OCI-LY3 (cell line): ENCODE results near the gene FAM222B.
A peak's percentile ranks its signal among the peaks of the same experiment; 100 is the strongest.

Experiments
- H2AFZ ChIP-seq: fragments of 200-600, 300-600 bp; shearing (Covaris generic); 2 replicates; pipeline ENCODE4 v1.6.0; 2014; ENCODE audit warnings: antibody characterized with exemption, low read depth, low read length
- H3K27ac ChIP-seq: fragments of 200-600, 300-600 bp; sonication (generic); 2 replicates; pipeline ENCODE4 v1.5.1; 2014; ENCODE audit warnings: mild to moderate bottlenecking, low read length, moderate library complexity, mixed read lengths
- H3K27me3 ChIP-seq: fragments of 200-600, 300-600 bp; sonication (generic); 2 replicates; pipeline ENCODE4 v1.6.1; 2014; ENCODE audit warnings: low read depth, low read length, mixed read lengths
- H3K36me3 ChIP-seq: fragments of 200-600, 300-600 bp; sonication (generic); replicated peaks from 2 replicates; pipeline ENCODE3; 2014; ENCODE audit warnings: low read depth, low read length, mixed read lengths
- H3K4me1 ChIP-seq: fragments of 300-600, 200-600 bp; sonication (generic); 2 replicates; pipeline ENCODE4 v1.6.1; 2014; ENCODE audit warnings: low read length, mixed read lengths
- H3K4me2 ChIP-seq: fragments of 200-600, 300-600 bp; sonication (generic); 2 replicates; pipeline ENCODE4 v1.6.1; 2014; ENCODE audit warnings: low read length, mixed read lengths
- H3K4me3 ChIP-seq: fragments of 300-600, 200-600 bp; sonication (generic); 2 replicates; pipeline ENCODE4 v1.5.1; 2014; ENCODE audit warnings: antibody characterized with exemption, mild to moderate bottlenecking, low read length, moderate library complexity
- H3K79me2 ChIP-seq: fragments of 300-600, 200-600 bp; shearing (Covaris generic); 2 replicates; pipeline ENCODE4 v1.6.1; 2014; ENCODE audit warnings: mild to moderate bottlenecking, low read length, mixed read lengths
- H3K9ac ChIP-seq: fragments of 300-600, 200-600 bp; shearing (Covaris generic); 2 replicates; pipeline ENCODE4 v1.6.0; 2014; ENCODE audit warnings: mild to moderate bottlenecking, low read length, moderate library complexity
- H3K9me3 ChIP-seq: fragments of 200-600, 300-600 bp; shearing (Covaris generic); 2 replicates; pipeline ENCODE4 v1.6.1; 2014; ENCODE audit warnings: low read length, mixed read lengths; ENCODE audit not compliant: insufficient read depth
- H4K20me1 ChIP-seq: fragments of 200-600, 300-600 bp; sonication (generic); 2 replicates; pipeline ENCODE4 v1.6.1; 2016; ENCODE audit warnings: low read length, mixed read lengths; ENCODE audit not compliant: insufficient read depth
- CTCF ChIP-seq: fragments of 200-600, 300-600 bp; sonication (generic); IDR thresholded peaks from 2 replicates; pipeline ENCODE4 v1.5.1; 2014; ENCODE audit warnings: antibody characterized with exemption, low read length, low read depth
- EZH2phosphoT487 ChIP-seq: fragments of 200-600 bp; shearing (Covaris generic); IDR thresholded peaks from 2 replicates; pipeline ENCODE4 v1.6.1; 2018; ENCODE audit warnings: antibody characterized with exemption, mixed run types, low read depth

Gene FAM222B

GRCh38 chr17:28748852-28749515 lies 93.6 kb downstream of the FAM222B start:
- Histone ChIP-seq H3K27me3 (no peaks in the 10 kb centered on the region), H3K9me3 (no peaks in the 10 kb centered on the region), H3K9ac (peak overlapping the region; percentile 34; the same call in 1 of the 2 replicates), H3K4me2 (peak overlapping the region; percentile 100), H3K79me2 (peaks cover 78% of the 10 kb centered on the region), H2AFZ (no peak overlapping the region), H3K36me3 (peaks cover 77% of the 10 kb centered on the region), H3K27ac (peak overlapping the region; percentile 94), H4K20me1 (peaks cover 73% of the 10 kb centered on the region), H3K4me1 (peaks cover 64% of the 10 kb centered on the region), H3K4me3 (peak overlapping the region; percentile 21; the same call in 1 of the 2 replicates)
- no peak for TF ChIP-seq CTCF
- no peak for TF ChIP-seq EZH2phosphoT487

- Histone ChIP-seq H4K20me1 (peaks cover 73% of the 10 kb centered on the region), H3K4me2 (peak overlapping the region; percentile 100), H3K9me3 (no peaks in the 10 kb centered on the region), H3K27me3 (no peaks in the 10 kb centered on the region), H3K9ac (peak overlapping the region; percentile 100; the same call in 1 of the 2 replicates), H3K4me3 (0 out of 2 replicates have a peak overlapping the region, but pooled peaks have one; percentile 99), H3K36me3 (peaks cover 77% of the 10 kb centered on the region), H3K27ac (peak overlapping the region; percentile 94), H3K4me1 (peaks cover 67% of the 10 kb centered on the region), H3K79me2 (peaks cover 86% of the 10 kb centered on the region), H2AFZ (no peak overlapping the region)
- TF ChIP-seq CTCF: no peak
- TF ChIP-seq EZH2phosphoT487: no peak
These were observed 94.5 kb downstream of the FAM222B start for GRCh38 chr17:28747801-28748750.

GRCh38 chr17:28747051-28747691 lies 95.4 kb downstream of the FAM222B start:
- TF ChIP-seq EZH2phosphoT487 (no peak), CTCF (no peak)
- peak overlapping the region; percentile 100; the same call in 1 of the 2 replicates for H3K9ac ChIP-seq
- no peaks in the 10 kb centered on the region for H3K9me3 ChIP-seq
- H3K4me3 ChIP-seq: peak overlapping the region; percentile 99
- H4K20me1 ChIP-seq: peaks cover 71% of the 10 kb centered on the region
- peak overlapping the region; percentile 100 for H3K4me2 ChIP-seq
- peak overlapping the region; percentile 94 for H3K27ac ChIP-seq
- peaks cover 93% of the 10 kb centered on the region for H3K79me2 ChIP-seq
- no peaks in the 10 kb centered on the region for H3K27me3 ChIP-seq
- no peak overlapping the region for H2AFZ ChIP-seq
- H3K4me1 ChIP-seq: peaks cover 69% of the 10 kb centered on the region
- peaks cover 72% of the 10 kb centered on the region for H3K36me3 ChIP-seq
